PC-3 (cell line): ENCODE data around the gene GPC5.

Source experiments
- EZH2phosphoT487 ChIP-seq: fragments of 300-600 bp; sonication (generic); IDR thresholded peaks from 2 replicates; pipeline ENCODE4 v1.6.1; 2018; ENCODE audit warnings: mild to moderate bottlenecking, antibody characterized with exemption, low read length, borderline replicate concordance
- TF ChIP-seq, protein P1 (sequence below): fragments of 300-600 bp; sonication (generic); conservative IDR thresholded peaks from 2 replicates; pipeline ENCODE4 v1.5.1; 2017; ENCODE audit warnings: antibody characterized with exemption, low read depth, mild to moderate bottlenecking, low read length

DNA sequence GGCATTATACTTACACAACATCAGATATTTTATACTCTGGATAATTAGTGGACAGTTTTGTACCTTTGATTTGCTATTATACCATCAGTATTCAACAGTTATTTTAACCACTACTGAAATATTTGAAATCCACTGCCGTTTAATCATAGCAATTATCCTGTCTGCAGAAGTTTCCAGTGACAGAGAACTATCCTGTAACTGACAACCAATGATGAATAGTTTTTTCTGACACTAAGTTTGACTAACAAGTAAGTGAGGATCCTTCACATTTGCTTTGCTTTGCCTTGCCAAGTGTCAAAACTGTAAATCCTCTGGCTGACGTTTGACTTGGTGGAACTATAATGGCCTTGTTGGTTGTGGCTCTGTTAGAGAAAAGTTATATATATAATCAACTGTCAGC, 410.7 kb downstream of the GPC5 start:
- TF ChIP-seq, protein P1, sequence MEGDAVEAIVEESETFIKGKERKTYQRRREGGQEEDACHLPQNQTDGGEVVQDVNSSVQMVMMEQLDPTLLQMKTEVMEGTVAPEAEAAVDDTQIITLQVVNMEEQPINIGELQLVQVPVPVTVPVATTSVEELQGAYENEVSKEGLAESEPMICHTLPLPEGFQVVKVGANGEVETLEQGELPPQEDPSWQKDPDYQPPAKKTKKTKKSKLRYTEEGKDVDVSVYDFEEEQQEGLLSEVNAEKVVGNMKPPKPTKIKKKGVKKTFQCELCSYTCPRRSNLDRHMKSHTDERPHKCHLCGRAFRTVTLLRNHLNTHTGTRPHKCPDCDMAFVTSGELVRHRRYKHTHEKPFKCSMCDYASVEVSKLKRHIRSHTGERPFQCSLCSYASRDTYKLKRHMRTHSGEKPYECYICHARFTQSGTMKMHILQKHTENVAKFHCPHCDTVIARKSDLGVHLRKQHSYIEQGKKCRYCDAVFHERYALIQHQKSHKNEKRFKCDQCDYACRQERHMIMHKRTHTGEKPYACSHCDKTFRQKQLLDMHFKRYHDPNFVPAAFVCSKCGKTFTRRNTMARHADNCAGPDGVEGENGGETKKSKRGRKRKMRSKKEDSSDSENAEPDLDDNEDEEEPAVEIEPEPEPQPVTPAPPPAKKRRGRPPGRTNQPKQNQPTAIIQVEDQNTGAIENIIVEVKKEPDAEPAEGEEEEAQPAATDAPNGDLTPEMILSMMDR, result no peak
- TF ChIP-seq EZH2phosphoT487, result no peak
